ENCODE data around the gene NR1D1. TPM values are rescaled to one million over a fixed set of nuclear protein-coding genes. Genes with fewer than 3 reads are reported as not detected.
A peak's percentile ranks its signal among the peaks of the same experiment; 100 is the strongest.

NR1D1 gene
- total RNA-seq, 1 experiment from 2014 or later, result 7.5 TPM

DNA sequence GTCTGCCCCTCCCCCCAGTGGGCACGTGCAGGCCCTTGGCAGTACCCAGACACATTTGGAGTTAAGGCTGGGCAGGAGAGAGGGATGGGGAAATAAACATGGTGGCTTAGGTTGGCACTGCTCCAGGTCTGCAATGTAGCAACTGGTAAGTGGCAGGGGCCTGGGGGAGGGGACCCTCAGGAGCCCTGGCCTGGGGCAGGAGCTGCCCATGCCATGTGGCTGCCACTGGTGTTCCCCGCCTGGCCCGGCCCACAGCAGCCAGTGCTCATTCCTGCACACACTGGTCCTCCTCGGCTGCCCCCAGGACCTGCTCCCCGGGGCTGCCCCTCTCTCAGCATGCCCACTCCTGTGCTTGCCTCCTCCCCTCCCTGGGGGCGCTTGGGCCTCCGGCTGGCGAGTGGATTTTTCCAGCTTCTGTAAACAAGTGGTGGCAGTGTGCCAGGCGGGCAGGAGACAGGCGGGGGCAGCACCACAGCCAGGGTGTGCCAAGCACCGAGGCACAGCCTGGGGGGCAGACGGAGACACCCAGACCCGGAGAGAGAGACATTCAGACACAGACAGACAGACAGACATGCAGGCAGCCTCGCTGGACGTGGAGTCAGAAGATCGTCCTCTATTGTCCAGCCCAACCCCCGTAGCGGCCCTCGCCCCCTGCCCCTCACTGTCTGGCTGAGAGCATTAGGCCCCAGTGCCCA, 28.2 kb downstream of the NR1D1 start:
- no peaks in the 10 kb centered on the region for H3K27me3 Mint-ChIP-seq (ENCODE audit: insufficient read depth, unreplicated experiment)
- H3K4me3 Mint-ChIP-seq (ENCODE audit: unreplicated experiment), result peak overlapping the region; percentile 58
- POLR2A ChIA-PET, result interaction anchor here (0.7 to 6.8 kb wide), 14 partner anchors 9 to 1580 kb away, joined by 3 to 82 read pairs (median 4); partner anchors contain the start of genes CASC3, CDK12, MED24 and NR1D1
- intact Hi-C loops (cut with micrococcal nuclease), result no loop called here
- CTCF ChIA-PET, result interaction anchor here (1.0 to 6.9 kb wide), 5 partner anchors 10 to 57 kb away, joined by 3 to 131 read pairs (median 41); partner anchors contain the start of genes CSF3, MED24, NR1D1 and THRA
- peaks cover 84% of the 10 kb centered on the region for H3K4me1 Mint-ChIP-seq (ENCODE audit: insufficient read depth, unreplicated experiment)
- peaks cover 13% of the 10 kb centered on the region for H3K36me3 Mint-ChIP-seq (ENCODE audit: insufficient read depth, unreplicated experiment)
- DNase-seq (ENCODE audit: unreplicated experiment), result peak; percentile 97
- peak overlapping the region; percentile 44 for H3K27ac Mint-ChIP-seq (ENCODE audit: low read depth, unreplicated experiment)
- H3K9me3 Mint-ChIP-seq (ENCODE audit: unreplicated experiment), result no peaks in the 10 kb centered on the region
- no TSS peak for BruUV-seq (replicated peaks)
- TF ChIP-seq, protein P1, sequence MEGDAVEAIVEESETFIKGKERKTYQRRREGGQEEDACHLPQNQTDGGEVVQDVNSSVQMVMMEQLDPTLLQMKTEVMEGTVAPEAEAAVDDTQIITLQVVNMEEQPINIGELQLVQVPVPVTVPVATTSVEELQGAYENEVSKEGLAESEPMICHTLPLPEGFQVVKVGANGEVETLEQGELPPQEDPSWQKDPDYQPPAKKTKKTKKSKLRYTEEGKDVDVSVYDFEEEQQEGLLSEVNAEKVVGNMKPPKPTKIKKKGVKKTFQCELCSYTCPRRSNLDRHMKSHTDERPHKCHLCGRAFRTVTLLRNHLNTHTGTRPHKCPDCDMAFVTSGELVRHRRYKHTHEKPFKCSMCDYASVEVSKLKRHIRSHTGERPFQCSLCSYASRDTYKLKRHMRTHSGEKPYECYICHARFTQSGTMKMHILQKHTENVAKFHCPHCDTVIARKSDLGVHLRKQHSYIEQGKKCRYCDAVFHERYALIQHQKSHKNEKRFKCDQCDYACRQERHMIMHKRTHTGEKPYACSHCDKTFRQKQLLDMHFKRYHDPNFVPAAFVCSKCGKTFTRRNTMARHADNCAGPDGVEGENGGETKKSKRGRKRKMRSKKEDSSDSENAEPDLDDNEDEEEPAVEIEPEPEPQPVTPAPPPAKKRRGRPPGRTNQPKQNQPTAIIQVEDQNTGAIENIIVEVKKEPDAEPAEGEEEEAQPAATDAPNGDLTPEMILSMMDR (IDR thresholded peaks at IDR 0.05; ENCODE audit: unreplicated experiment), result no peak

DNA sequence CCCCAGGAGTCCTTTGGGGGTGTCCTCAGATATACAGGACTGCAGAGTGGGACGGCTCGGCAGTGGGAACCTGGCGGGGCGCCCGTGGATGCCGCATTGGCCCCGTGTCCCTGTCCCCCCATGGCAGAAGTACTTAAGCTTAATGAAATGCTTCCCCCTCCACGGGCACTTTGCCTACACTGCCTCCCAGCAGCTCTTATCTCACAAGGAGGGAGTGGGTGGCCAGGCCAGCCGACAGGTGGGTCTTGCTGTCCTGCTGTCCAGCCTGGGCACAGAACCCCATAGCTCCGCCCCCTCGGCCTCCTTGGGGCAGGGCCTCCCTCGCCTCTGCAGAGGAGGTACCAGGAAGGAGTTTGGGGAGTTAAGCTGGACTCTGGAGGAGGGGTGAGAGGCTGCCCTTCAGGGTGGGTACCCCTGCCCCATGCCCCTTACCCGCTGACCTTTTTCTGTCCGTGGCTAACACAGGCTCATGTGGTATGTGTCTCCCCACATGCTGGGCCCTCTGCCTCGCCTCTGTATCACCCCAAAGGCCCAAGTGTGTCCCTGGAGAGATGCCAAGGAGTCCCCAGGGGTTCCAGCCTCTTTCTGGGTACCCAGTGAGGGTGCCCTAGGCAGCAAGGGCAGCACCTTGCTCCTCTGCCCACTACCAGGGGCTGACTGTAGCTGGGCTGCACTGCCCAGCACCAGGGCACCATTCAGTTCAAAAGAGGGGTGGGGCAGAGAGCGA, 28.9 kb downstream of the NR1D1 start:
- POLR2A ChIA-PET, result interaction anchor here (0.7 to 6.8 kb wide), 14 partner anchors 8 to 1581 kb away, joined by 3 to 82 read pairs (median 4); partner anchors contain the start of genes CASC3, MED24, NR1D1 and THRA
- H3K4me1 Mint-ChIP-seq (ENCODE audit: insufficient read depth, unreplicated experiment), result peaks cover 85% of the 10 kb centered on the region
- peak overlapping the region; percentile 60 for H3K27ac Mint-ChIP-seq (ENCODE audit: low read depth, unreplicated experiment)
- no TSS peak for BruUV-seq (replicated peaks)
- H3K36me3 Mint-ChIP-seq (ENCODE audit: insufficient read depth, unreplicated experiment), result peaks cover 6% of the 10 kb centered on the region
- TF ChIP-seq, protein P1 (IDR thresholded peaks at IDR 0.05; ENCODE audit: unreplicated experiment), result no peak
- H3K4me3 Mint-ChIP-seq (ENCODE audit: unreplicated experiment), result peak overlapping the region; percentile 58
- CTCF ChIA-PET, result interaction anchor here (0.7 to 6.9 kb wide), 4 partner anchors 13 to 42 kb away, joined by 3 to 71 read pairs (median 4); partner anchors contain the start of genes MED24 and NR1D1
- no peaks in the 10 kb centered on the region for H3K27me3 Mint-ChIP-seq (ENCODE audit: insufficient read depth, unreplicated experiment)
- H3K9me3 Mint-ChIP-seq (ENCODE audit: unreplicated experiment), result no peaks in the 10 kb centered on the region
- DNase-seq (ENCODE audit: unreplicated experiment), result peak; percentile 55
- intact Hi-C loops (cut with micrococcal nuclease), result no loop called here

DNA sequence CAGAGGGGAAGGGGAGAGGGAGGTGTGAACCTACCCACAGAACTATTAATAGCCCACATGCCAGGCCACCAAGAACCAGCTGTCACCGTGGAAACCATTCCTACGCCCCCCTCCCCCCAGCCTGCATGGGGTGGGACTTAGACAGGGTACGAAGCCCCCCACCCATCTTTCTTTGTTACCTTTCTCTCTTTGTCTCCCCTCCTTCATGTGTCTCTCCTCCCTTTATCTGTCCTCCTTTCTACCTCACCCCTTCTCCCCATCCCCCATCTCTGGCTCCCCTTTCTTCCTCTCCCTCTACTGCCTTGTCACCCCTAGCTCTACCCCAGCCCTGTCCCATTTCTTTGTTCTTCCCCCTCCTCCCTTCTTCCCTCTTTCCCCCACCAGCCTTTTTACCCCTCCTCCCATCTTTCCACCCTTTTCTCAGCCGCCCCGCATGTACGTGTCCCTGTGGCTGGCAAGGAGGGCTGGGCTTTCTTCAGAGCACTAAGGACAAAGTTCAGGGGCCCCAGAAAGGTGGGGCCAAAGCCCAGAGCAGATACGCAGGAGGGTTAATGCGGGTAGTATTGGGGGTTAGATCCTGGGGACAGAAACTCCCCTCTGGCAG, 29.6 kb downstream of the NR1D1 start:
- TF ChIP-seq, protein P1 (IDR thresholded peaks at IDR 0.05; ENCODE audit: unreplicated experiment), result no peak
- Mint-ChIP-seq H3K4me3 (ENCODE audit: unreplicated experiment) (no peak overlapping the region), H3K4me1 (ENCODE audit: insufficient read depth, unreplicated experiment) (peaks cover 82% of the 10 kb centered on the region), H3K27ac (ENCODE audit: low read depth, unreplicated experiment) (peak overlapping the region; percentile 60), H3K9me3 (ENCODE audit: unreplicated experiment) (no peaks in the 10 kb centered on the region), H3K27me3 (ENCODE audit: insufficient read depth, unreplicated experiment) (no peaks in the 10 kb centered on the region), H3K36me3 (ENCODE audit: insufficient read depth, unreplicated experiment) (peaks cover 6% of the 10 kb centered on the region)
- POLR2A ChIA-PET, result interaction anchor here (0.9 to 6.8 kb wide), 4 partner anchors 7 to 52 kb away, joined by 3 to 82 read pairs (median 20); partner anchors contain the start of genes MED24, NR1D1 and THRA
- BruUV-seq (replicated peaks), result no TSS peak
- intact Hi-C loops (cut with micrococcal nuclease), result no loop called here
- no peak for DNase-seq (ENCODE audit: unreplicated experiment)
- CTCF ChIA-PET, result interaction anchor here (0.5 to 1.5 kb wide), 5 partner anchors 15 to 340 kb away, joined by 3 to 4 read pairs (median 4); partner anchors contain the start of genes MED24 and NR1D1
